Tibial artery (tissue), 4 donors: ENCODE results near the gene FAM50B.

Source experiments
- DNase-seq, 2 donors: peaks; one replicate each; pipeline ENCODE4 v3.0.0-alpha.2; 2019
- H3K27ac ChIP-seq, 2 donors: fragments of 200-600 bp; sonication (generic) in 1 of 2; 1 replicate in 1 of 2; 2 replicates in 1 of 2; pipeline ENCODE4 v1.5.1; 2018 to 2019; ENCODE audit warnings: mild to moderate bottlenecking in 1 of 2
- H3K27me3 ChIP-seq, 2 donors: fragments of 200-600 bp; sonication (generic) in 1 of 2; one replicate each; pipeline versions ENCODE4 v1.5.1 to v1.6.0; 2016 to 2019
- H3K36me3 ChIP-seq, 3 donors: fragments of 200-600 bp; sonication (generic) in 2 of 3; one replicate each; pipeline ENCODE4 v1.5.1; 2016 to 2019; ENCODE audit warnings: mild to moderate bottlenecking in 2 of 3
- H3K4me1 ChIP-seq, 4 donors: fragments of 200-600 bp; sonication (generic) in 2 of 4; 1 replicate in 3 of 4; 2 replicates in 1 of 4; pipeline ENCODE4 v1.5.1; 2016 to 2019
- H3K4me3 ChIP-seq, 2 donors: fragments of 200-600 bp; sonication (generic) in 1 of 2; 1 replicate in 1 of 2; 2 replicates in 1 of 2; pipeline ENCODE4 v1.5.1; 2018 to 2019; ENCODE audit warnings: mild to moderate bottlenecking in 2 of 2
- H3K9me3 ChIP-seq, 3 donors: fragments of 200-600 bp; sonication (generic) in 1 of 3; one replicate each; pipeline ENCODE4 v1.5.1; 2016 to 2019
- CTCF ChIP-seq, 2 experiments: fragments of 200-600 bp in 1 of 2; fragments of 450-650 bp in 1 of 2; IDR thresholded peaks; one replicate each; pipeline ENCODE4 v1.5.1; 2017 to 2019; ENCODE audit warnings: antibody characterized with exemption in 2 of 2, mild to moderate bottlenecking in 1 of 2, moderate library complexity in 1 of 2
- intact Hi-C: fragments of 100-400 bp; cut with DNase I; formaldehyde crosslinking; loops from one replicate; pipeline ENCODE4 v1.15.0; 2023; ENCODE audit warnings: low total_unique reads

FAM50B gene

GRCh38 chr6:3822747-3823445, 26.3 kb upstream of the FAM50B start:
- no peaks in the 10 kb centered on the region for H3K36me3 ChIP-seq
- H3K4me3 ChIP-seq = no peak overlapping the region
- intact Hi-C loops = no loop called here
- no peaks in the 10 kb centered on the region for H3K9me3 ChIP-seq
- TF ChIP-seq CTCF (IDR thresholded peaks at IDR 0.05) = no peak
- DNase-seq = no peak
- no peaks in the 10 kb centered on the region for H3K27me3 ChIP-seq
- H3K4me1 ChIP-seq = peaks cover 0 to 82% (median 60%) of the 10 kb centered on the region in 4 donors
- peak overlapping the region; percentile 83 to 86 for H3K27ac ChIP-seq

- intact Hi-C loops = no loop called here
- no peak overlapping the region for H3K4me3 ChIP-seq
- no peaks in the 10 kb centered on the region for H3K36me3 ChIP-seq
- H3K27me3 ChIP-seq = no peaks in the 10 kb centered on the region
- no peaks in the 10 kb centered on the region for H3K9me3 ChIP-seq
- peaks cover 0 to 84% (median 61%) of the 10 kb centered on the region in 4 donors for H3K4me1 ChIP-seq
- DNase-seq = no peak
- H3K27ac ChIP-seq = peak overlapping the region; percentile 83 to 86
- no peak for TF ChIP-seq CTCF (IDR thresholded peaks at IDR 0.05)
These were observed 25.5 kb upstream of the FAM50B start for GRCh38 chr6:3823671-3824070.

GRCh38 chr6:3825331-3825831, 23.8 kb upstream of the FAM50B start:
- H3K36me3 ChIP-seq = no peaks in the 10 kb centered on the region
- no peaks in the 10 kb centered on the region for H3K9me3 ChIP-seq
- peak; percentile 31 to 36 for TF ChIP-seq CTCF (IDR thresholded peaks at IDR 0.05)
- H3K4me1 ChIP-seq = peaks cover 0 to 67% (median 50%) of the 10 kb centered on the region in 4 donors
- no peaks in the 10 kb centered on the region for H3K27me3 ChIP-seq
- intact Hi-C loops = loop anchor here (5.0 kb wide), 1 partner anchor 73 kb away; the partner anchor contains the start of gene PXDC1
- H3K4me3 ChIP-seq = peak overlapping the region; percentile 26 to 40
- H3K27ac ChIP-seq = peak overlapping the region; percentile 83 to 86
- DNase-seq = peak; percentile 82 to 87

GRCh38 chr6:3825851-3826581, 23.2 kb upstream of the FAM50B start:
- H3K36me3 ChIP-seq = no peaks in the 10 kb centered on the region
- no peaks in the 10 kb centered on the region for H3K9me3 ChIP-seq
- peak; percentile 92 to 99 for DNase-seq
- peak overlapping the region; percentile 83 to 86 for H3K27ac ChIP-seq
- H3K4me1 ChIP-seq = peaks cover 0 to 61% (median 47%) of the 10 kb centered on the region in 4 donors
- no peaks in the 10 kb centered on the region for H3K27me3 ChIP-seq
- no peak for TF ChIP-seq CTCF (IDR thresholded peaks at IDR 0.05)
- H3K4me3 ChIP-seq = peak overlapping the region; percentile 26 to 40
- intact Hi-C loops = loop anchor here (5.0 kb wide), 1 partner anchor 74 kb away; the partner anchor contains the start of gene PXDC1

- Histone ChIP-seq H3K36me3 (no peaks in the 10 kb centered on the region), H3K27me3 (no peaks in the 10 kb centered on the region), H3K4me1 (peaks cover 0 to 42% (median 30%) of the 10 kb centered on the region in 4 donors), H3K9me3 (no peaks in the 10 kb centered on the region), H3K4me3 (no peak overlapping the region), H3K27ac (no peak overlapping the region)
- TF ChIP-seq CTCF (IDR thresholded peaks at IDR 0.05) = no peak
- intact Hi-C loops = loop anchor here (5.0 kb wide), 1 partner anchor 77 kb away; the partner anchor contains the start of gene PXDC1
- no peak for DNase-seq
These were observed 19.9 kb upstream of the FAM50B start for GRCh38 chr6:3829285-3829684.
